GM10266 (cell line): ENCODE data around the gene GAL3ST2.
"Not testable (repeated sequence)": the region's sequence is repeated elsewhere in the genome, so short reads cannot be mapped to it uniquely, and the experiment has no call there.

ENCODE experiments used
- DNase-seq: peaks from one replicate; pipeline ENCODE4 v3.0.0; 2012; ENCODE audit errors: extremely low spot score
- TF ChIP-seq, protein P1 (sequence below): IDR thresholded peaks from 2 replicates; pipeline ENCODE4 v1.5.1; 2012; ENCODE audit warnings: mild to moderate bottlenecking, low read depth; ENCODE audit not compliant: control insufficient read depth, insufficient read depth; ENCODE audit errors: missing control alignments

The GAL3ST2 gene

DNA sequence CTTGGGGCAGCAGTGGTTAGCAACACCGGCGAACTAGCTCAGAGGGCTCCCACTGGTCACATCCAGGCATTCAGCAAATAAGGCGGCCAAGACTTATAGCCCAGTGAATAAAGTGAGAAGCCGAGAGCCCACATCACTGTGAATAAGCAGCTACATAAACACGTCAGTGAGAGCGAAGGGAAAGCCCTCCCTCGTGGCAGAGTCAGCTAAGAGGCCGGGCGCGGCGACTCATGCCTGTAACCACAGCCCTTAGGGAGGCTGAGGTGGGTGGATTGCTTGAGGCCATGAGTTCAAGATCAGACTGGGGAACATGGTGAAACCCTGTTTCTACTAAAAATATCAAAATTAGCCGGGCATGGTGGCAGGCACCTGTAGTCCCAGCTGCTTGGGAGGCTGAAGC, 37.0 kb upstream of the GAL3ST2 start:
- DNase-seq, result no peak

DNA sequence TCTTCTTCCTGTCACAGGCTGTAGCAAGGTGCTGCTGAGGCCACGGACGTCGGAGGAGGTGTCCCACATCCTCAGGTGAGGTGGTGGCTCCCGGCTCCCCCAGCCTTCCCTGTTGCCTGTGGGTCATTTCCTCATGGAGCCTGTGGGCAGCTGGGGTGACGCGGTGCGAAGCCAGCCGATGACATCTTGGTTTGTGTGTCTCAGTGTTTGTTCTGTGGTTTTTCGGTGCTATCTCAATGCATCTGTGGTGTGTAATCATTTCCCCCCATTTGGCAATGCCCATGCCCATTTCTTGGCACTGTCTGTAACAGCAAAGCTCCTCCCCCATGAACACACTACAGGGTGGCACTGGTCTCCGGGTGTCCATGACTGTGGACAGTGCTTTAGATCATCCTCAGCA, 35.6 kb upstream of the GAL3ST2 start:
- TF ChIP-seq, protein P1, sequence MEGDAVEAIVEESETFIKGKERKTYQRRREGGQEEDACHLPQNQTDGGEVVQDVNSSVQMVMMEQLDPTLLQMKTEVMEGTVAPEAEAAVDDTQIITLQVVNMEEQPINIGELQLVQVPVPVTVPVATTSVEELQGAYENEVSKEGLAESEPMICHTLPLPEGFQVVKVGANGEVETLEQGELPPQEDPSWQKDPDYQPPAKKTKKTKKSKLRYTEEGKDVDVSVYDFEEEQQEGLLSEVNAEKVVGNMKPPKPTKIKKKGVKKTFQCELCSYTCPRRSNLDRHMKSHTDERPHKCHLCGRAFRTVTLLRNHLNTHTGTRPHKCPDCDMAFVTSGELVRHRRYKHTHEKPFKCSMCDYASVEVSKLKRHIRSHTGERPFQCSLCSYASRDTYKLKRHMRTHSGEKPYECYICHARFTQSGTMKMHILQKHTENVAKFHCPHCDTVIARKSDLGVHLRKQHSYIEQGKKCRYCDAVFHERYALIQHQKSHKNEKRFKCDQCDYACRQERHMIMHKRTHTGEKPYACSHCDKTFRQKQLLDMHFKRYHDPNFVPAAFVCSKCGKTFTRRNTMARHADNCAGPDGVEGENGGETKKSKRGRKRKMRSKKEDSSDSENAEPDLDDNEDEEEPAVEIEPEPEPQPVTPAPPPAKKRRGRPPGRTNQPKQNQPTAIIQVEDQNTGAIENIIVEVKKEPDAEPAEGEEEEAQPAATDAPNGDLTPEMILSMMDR, result no peak
- DNase-seq, result no peak

More for the DNA sequence above, 37.0 kb upstream of the GAL3ST2 start:
- TF ChIP-seq, protein P1, result no peak

DNA sequence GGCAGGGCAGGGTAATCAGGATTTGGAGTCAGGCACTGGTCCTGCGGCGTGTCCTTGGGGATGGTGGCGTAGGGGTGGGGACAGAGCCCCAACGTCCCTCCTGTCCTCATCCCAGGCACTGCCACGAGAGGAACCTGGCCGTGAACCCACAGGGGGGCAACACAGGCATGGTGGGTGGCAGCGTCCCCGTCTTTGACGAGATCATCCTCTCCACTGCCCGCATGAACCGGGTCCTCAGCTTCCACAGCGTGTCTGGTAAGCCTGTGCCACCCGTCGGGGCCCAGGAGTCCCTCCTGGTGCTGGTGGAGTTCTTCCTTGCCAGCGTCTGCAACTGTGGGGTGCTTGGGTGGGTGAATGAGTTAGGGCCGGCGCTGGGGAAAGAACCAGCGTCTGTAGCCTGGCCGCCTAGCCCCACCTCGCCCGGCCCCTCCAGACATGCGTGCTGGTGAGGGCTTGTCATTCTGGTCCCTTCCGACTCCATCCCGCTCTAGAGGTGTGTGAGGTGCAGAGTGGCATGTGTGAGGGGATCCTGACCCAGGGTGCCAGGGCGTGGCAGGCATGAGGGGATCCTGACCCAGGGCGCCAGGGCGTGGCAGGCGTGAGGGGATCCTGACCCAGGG, 34.2 kb upstream of the GAL3ST2 start:
- TF ChIP-seq, protein P1, result no peak
- no peak for DNase-seq

DNA sequence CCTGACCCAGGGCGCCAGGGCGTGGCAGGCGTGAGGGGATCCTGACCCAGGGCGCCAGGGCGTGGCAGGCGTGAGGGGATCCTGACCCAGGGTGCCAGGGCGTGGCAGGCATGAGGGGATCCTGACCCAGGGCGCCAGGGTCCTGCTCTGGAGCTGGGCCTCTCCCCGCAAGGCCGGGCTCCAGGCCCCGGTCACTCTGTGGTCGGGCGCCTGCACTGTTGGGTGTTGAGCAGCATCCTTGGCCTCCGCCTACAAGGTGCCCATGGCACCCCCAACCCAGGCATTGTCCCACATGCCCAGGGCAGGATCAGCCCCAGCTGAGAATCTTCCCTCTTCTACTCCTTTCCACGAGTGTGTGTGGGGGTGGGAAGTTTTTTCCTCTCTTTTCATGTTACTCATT, 33.6 kb upstream of the GAL3ST2 start:
- DNase-seq, result not testable (repeated sequence)

DNA sequence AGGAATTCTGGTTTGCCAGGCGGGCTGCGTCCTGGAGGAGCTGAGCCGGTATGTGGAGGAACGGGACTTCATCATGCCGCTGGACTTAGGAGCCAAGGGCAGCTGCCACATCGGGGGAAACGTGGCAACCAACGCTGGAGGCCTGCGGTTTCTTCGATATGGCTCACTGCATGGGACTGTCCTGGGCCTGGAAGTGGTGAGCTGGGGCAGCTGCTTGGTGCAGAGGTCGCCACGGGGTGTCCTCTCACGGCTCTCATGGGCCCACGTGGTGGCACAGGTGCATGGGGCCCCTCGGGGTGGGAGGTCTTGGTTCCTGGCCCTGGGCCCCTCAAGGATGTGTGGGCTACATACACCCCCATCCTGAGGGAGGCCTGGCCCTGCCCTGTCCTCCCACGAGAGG, 33.0 kb upstream of the GAL3ST2 start:
- TF ChIP-seq, protein P1, result no peak
- DNase-seq, result no peak

DNA sequence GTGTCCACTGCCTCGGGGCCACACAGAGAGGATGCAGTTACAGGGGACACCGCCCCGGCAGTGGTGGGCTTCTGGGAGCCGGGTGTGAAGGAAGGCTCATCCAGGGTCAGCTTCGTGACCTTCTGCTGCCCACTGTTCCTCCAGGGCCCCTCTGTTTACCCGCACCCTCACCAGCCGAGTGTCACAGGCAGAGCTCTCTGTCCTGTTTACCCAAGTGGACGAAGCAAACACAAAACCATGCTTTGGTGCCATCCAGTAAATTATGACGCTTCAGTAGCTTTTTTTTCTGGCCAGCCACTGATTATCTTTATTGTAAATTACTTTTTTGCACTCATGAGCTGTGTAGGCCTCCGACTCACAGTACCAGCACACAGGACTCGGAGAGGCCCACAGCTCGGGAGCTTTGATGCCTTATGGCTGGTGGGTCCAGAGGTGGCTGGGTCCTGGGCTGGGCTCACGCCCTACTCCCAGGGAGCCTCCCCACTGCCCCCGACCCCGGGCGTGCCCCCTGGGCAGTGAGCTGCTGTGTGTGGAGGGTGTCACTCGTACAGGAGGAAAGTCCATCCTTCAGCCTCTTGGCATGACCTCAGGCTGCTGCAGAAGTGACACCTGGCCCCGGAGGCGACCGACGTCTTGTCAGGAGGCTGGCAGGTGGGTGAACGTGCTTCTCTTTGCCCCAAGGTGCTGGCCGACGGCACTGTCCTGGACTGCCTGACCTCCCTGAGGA, 32.4 kb upstream of the GAL3ST2 start:
- DNase-seq, result no peak
- TF ChIP-seq, protein P1, result no peak

DNA sequence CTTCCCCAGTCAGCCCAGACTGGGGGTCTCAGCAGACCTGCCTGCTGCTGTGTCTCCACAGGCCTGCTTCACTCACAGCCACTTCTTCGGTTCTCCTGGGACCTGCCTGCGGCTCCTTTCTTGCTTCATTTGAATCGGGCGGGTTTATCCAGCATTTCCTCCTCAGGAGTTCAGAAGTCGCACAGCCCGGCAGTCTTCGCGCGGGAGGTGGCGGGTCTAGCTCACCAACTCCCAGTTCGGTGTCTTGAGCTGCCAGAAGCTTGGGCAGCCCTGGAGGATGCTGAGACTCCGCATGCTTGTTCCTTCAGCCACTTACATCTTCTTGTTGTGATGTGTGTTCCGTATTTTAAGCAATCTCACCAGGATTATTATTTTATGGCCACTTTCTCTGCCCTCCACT, 31.3 kb upstream of the GAL3ST2 start:
- DNase-seq, result no peak
- TF ChIP-seq, protein P1, result no peak
